K562 (cell line): ENCODE data around the gene TOMM6. TPM values are rescaled to one million over a fixed set of nuclear protein-coding genes. Genes with fewer than 3 reads are reported as not detected.

Experiments used
- ARID1B ChIP-seq: fragments of 450-650 bp; IDR thresholded peaks from 2 replicates; pipeline ENCODE4 v1.6.1; 2016; ENCODE audit warnings: antibody characterized with exemption, mild to moderate bottlenecking, inconsistent platforms
- CBX3 ChIP-seq, 2 experiments: IDR thresholded peaks; 1 replicate in 1 of 2; 2 replicates in 1 of 2; pipeline ENCODE4 v1.6.1; 2012; ENCODE audit warnings: inconsistent platforms in 2 of 2, low read length in 2 of 2, borderline replicate concordance in 1 of 2, control low read depth in 1 of 2
- CHD2 ChIP-seq: IDR thresholded peaks from 2 replicates; pipeline ENCODE4 v1.6.1; 2011; ENCODE audit warnings: low read depth, low read length
- FIP1L1 ChIP-seq: fragments of 200-400 bp; formaldehyde crosslinking; IDR thresholded peaks from 2 replicates; pipeline ENCODE4 v1.6.1; 2018; ENCODE audit warnings: mild to moderate bottlenecking, low read depth, low read length; ENCODE audit not compliant: poor library complexity, severe bottlenecking
- HNRNPUL1 ChIP-seq: fragments of 200-400 bp; formaldehyde crosslinking; IDR thresholded peaks from 2 replicates; pipeline ENCODE4 v1.6.1; 2017; ENCODE audit warnings: low read length
- IRF9 ChIP-seq: fragments of 450-650 bp; IDR thresholded peaks from 2 replicates; pipeline ENCODE4 v1.6.1; 2016; ENCODE audit warnings: missing biosample characterization, missing genetic modification characterization
- RB1 ChIP-seq: fragments of 450-650 bp; IDR thresholded peaks from 2 replicates; pipeline ENCODE4 v1.6.1; 2017; ENCODE audit warnings: low read depth, mild to moderate bottlenecking
- SRSF7 ChIP-seq: fragments of 200-400 bp; formaldehyde crosslinking; optimal IDR thresholded peaks from 2 replicates; pipeline ENCODE3; 2017; ENCODE audit warnings: mild to moderate bottlenecking, low read depth, low read length
- ZNF24 ChIP-seq: fragments of 450-650 bp; IDR thresholded peaks from 2 replicates; pipeline ENCODE4 v1.6.1; 2016
- ZNF274 ChIP-seq: IDR thresholded peaks from 2 replicates; pipeline ENCODE4 v1.6.1; 2011; ENCODE audit warnings: low read depth, mild to moderate bottlenecking, low read length, moderate library complexity, borderline replicate concordance
- ZNF695 ChIP-seq: fragments of 450-650 bp; formaldehyde crosslinking; IDR thresholded peaks from 2 replicates; pipeline ENCODE4 v1.4.0; 2020; ENCODE audit warnings: mild to moderate bottlenecking, moderate library complexity
- ZNF696 ChIP-seq: fragments of 250-450 bp; sonication (Bioruptor Pico); conservative IDR thresholded peaks from 2 replicates; pipeline ENCODE4 v1.4.0; 2020; ENCODE audit warnings: mild to moderate bottlenecking, moderate library complexity
- polyA plus RNA-seq, 8 experiments: library from polyadenylated mRNA; depleted of rRNA in 4 of 8; stranded (reverse) in 5 of 8; unstranded in 3 of 8; fragments of >200 nt; fragmentation: Nextera tagmentation in 2 of 8; fragmentation: Illumina TruSeq in 1 of 8; extraction: Ambion mirVana in 2 of 8; extraction: Trizol in 1 of 8; gene quantifications; 2 replicates each; pipeline versions ENCODE4 v1.2.1 to v1.2.3, GENCODE V29; 2011 to 2014; ENCODE audit warnings: inconsistent platforms in 1 of 8, missing spikeins in 1 of 8
- total RNA-seq, 7 experiments: library from RNA; depleted of rRNA in 6 of 7; stranded (reverse); fragments of >200 nt in 6 of 7; fragmentation: Illumina TruSeq in 2 of 7; extraction: Trizol in 2 of 7; gene quantifications; 2 replicates each; pipeline versions ENCODE4 v1.2.1 to v1.2.3, GENCODE V29; 2011 to 2021; ENCODE audit warnings: low replicate concordance in 1 of 7
- TF ChIP-seq, protein P1 (sequence below): sonication (generic); formaldehyde crosslinking; IDR thresholded peaks from 2 replicates; pipeline ENCODE4 v1.8.0; 2022; ENCODE audit warnings: mild to moderate bottlenecking, missing genetic modification reagents
- TF ChIP-seq, protein P2 (sequence below): fragments of 450-650 bp; IDR thresholded peaks from 2 replicates; pipeline ENCODE4 v1.6.1; 2016; ENCODE audit warnings: mild to moderate bottlenecking, moderate library complexity

TOMM6 gene
- total and polyA plus RNA-seq, 9 of the 15 experiments (the other 6 are each of a cell fraction or from before 2014, with no cell fraction given), result 380 to 2,097 (median 1,065) TPM

DNA sequence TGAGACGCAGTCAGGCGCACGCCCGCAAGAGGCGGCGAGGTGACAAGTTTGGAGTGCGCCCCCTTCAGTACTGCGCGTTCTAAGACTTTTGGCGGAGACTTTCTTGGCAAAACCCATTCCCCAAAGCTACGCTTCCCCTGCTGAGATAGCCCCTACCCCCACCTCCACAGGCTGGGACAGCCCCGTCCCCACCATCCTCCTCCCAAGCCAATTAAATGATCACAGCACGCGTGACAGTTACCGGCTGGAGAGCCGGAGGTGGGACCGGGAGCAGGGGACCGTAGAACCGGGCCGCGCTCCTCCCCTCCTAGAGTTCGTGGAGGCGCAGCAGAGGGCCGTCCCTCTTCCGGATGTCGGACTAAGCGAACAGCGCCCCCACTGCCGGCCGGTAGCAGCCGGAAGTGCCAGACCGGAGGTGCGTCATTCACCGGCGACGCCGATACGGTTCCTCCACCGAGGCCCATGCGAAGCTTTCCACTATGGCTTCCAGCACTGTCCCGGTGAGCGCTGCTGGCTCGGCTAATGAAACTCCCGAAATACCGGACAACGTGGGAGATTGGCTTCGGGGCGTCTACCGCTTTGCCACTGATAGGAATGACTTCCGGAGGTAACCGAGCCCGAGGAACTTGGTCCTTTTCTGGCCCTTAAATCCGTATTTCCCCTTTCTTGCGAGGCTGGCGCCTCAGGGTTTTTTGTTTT, at the start of gene TOMM6 (continued):
- TF ChIP-seq ZNF24 (peak; percentile 5; the same call in 1 of the 2 replicates), ZNF695 (CRISPR knock-in tag) (no peak), CBX3 (IDR thresholded peaks at IDR 0.05; ENCODE audit: borderline replicate concordance in 1 of 2, low read length in 2 of 2) (peak in 1 of 2 experiments; percentile 63; a peak in 2 of 3 replicates), ZNF274 (no peak), CHD2 (0 out of 2 replicates have a peak, but pooled peaks have one; percentile 25), ARID1B (0 out of 2 replicates have a peak, but pooled peaks have one; percentile 17), HNRNPUL1 (no peak), SRSF7 (no peak), ZNF696 (CRISPR knock-in tag) (no peak), IRF9 (tag) (no peak), RB1 (peak; percentile 89), FIP1L1 (peak; percentile 90)
- TF ChIP-seq, protein P1, sequence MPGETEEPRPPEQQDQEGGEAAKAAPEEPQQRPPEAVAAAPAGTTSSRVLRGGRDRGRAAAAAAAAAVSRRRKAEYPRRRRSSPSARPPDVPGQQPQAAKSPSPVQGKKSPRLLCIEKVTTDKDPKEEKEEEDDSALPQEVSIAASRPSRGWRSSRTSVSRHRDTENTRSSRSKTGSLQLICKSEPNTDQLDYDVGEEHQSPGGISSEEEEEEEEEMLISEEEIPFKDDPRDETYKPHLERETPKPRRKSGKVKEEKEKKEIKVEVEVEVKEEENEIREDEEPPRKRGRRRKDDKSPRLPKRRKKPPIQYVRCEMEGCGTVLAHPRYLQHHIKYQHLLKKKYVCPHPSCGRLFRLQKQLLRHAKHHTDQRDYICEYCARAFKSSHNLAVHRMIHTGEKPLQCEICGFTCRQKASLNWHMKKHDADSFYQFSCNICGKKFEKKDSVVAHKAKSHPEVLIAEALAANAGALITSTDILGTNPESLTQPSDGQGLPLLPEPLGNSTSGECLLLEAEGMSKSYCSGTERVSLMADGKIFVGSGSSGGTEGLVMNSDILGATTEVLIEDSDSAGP (CRISPR knock-in tag), result 0 out of 2 replicates have a peak, but pooled peaks have one; percentile 15
- TF ChIP-seq, protein P2, sequence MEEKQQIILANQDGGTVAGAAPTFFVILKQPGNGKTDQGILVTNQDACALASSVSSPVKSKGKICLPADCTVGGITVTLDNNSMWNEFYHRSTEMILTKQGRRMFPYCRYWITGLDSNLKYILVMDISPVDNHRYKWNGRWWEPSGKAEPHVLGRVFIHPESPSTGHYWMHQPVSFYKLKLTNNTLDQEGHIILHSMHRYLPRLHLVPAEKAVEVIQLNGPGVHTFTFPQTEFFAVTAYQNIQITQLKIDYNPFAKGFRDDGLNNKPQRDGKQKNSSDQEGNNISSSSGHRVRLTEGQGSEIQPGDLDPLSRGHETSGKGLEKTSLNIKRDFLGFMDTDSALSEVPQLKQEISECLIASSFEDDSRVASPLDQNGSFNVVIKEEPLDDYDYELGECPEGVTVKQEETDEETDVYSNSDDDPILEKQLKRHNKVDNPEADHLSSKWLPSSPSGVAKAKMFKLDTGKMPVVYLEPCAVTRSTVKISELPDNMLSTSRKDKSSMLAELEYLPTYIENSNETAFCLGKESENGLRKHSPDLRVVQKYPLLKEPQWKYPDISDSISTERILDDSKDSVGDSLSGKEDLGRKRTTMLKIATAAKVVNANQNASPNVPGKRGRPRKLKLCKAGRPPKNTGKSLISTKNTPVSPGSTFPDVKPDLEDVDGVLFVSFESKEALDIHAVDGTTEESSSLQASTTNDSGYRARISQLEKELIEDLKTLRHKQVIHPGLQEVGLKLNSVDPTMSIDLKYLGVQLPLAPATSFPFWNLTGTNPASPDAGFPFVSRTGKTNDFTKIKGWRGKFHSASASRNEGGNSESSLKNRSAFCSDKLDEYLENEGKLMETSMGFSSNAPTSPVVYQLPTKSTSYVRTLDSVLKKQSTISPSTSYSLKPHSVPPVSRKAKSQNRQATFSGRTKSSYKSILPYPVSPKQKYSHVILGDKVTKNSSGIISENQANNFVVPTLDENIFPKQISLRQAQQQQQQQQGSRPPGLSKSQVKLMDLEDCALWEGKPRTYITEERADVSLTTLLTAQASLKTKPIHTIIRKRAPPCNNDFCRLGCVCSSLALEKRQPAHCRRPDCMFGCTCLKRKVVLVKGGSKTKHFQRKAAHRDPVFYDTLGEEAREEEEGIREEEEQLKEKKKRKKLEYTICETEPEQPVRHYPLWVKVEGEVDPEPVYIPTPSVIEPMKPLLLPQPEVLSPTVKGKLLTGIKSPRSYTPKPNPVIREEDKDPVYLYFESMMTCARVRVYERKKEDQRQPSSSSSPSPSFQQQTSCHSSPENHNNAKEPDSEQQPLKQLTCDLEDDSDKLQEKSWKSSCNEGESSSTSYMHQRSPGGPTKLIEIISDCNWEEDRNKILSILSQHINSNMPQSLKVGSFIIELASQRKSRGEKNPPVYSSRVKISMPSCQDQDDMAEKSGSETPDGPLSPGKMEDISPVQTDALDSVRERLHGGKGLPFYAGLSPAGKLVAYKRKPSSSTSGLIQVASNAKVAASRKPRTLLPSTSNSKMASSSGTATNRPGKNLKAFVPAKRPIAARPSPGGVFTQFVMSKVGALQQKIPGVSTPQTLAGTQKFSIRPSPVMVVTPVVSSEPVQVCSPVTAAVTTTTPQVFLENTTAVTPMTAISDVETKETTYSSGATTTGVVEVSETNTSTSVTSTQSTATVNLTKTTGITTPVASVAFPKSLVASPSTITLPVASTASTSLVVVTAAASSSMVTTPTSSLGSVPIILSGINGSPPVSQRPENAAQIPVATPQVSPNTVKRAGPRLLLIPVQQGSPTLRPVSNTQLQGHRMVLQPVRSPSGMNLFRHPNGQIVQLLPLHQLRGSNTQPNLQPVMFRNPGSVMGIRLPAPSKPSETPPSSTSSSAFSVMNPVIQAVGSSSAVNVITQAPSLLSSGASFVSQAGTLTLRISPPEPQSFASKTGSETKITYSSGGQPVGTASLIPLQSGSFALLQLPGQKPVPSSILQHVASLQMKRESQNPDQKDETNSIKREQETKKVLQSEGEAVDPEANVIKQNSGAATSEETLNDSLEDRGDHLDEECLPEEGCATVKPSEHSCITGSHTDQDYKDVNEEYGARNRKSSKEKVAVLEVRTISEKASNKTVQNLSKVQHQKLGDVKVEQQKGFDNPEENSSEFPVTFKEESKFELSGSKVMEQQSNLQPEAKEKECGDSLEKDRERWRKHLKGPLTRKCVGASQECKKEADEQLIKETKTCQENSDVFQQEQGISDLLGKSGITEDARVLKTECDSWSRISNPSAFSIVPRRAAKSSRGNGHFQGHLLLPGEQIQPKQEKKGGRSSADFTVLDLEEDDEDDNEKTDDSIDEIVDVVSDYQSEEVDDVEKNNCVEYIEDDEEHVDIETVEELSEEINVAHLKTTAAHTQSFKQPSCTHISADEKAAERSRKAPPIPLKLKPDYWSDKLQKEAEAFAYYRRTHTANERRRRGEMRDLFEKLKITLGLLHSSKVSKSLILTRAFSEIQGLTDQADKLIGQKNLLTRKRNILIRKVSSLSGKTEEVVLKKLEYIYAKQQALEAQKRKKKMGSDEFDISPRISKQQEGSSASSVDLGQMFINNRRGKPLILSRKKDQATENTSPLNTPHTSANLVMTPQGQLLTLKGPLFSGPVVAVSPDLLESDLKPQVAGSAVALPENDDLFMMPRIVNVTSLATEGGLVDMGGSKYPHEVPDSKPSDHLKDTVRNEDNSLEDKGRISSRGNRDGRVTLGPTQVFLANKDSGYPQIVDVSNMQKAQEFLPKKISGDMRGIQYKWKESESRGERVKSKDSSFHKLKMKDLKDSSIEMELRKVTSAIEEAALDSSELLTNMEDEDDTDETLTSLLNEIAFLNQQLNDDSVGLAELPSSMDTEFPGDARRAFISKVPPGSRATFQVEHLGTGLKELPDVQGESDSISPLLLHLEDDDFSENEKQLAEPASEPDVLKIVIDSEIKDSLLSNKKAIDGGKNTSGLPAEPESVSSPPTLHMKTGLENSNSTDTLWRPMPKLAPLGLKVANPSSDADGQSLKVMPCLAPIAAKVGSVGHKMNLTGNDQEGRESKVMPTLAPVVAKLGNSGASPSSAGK, result peak; percentile 67; the same call in 1 of the 2 replicates
